SK-N-SH treated with all-trans-retinoic acid at 6 μM for 48 hours (cell line): Measurements from ENCODE around the gene RRP15.

ENCODE experiments used
- ZC3H10 ChIP-seq: fragments of 250-450 bp; sonication (Bioruptor Pico); IDR thresholded peaks from 2 replicates; pipeline ENCODE4 v1.5.1; 2021; ENCODE audit warnings: mild to moderate bottlenecking, moderate library complexity
- ZNF565 ChIP-seq: fragments of 450-650 bp; formaldehyde crosslinking; conservative IDR thresholded peaks from 2 replicates; pipeline ENCODE4 v1.5.0; 2020; ENCODE audit warnings: low read depth, mild to moderate bottlenecking, moderate library complexity

GRCh38 chr1:218303176-218303879 lies 18.2 kb downstream of the RRP15 start:
- TF ChIP-seq ZC3H10 (CRISPR knock-in tag) (no peak), ZNF565 (CRISPR knock-in tag) (no peak)
